Ishikawa (cell line): ENCODE data around the gene TMEM151A.

Experiments
- CEBPB ChIP-seq: IDR thresholded peaks from 2 replicates; pipeline ENCODE4 v1.6.1; 2012
- CREB1 ChIP-seq: IDR thresholded peaks from 2 replicates; pipeline ENCODE4 v1.6.1; 2012; ENCODE audit warnings: low read depth
- EGR1 ChIP-seq: IDR thresholded peaks from 2 replicates; pipeline ENCODE4 v1.6.1; 2012
- EP300 ChIP-seq: IDR thresholded peaks from 2 replicates; pipeline ENCODE4 v1.6.1; 2012; ENCODE audit warnings: borderline replicate concordance
- FOXM1 ChIP-seq: IDR thresholded peaks from 2 replicates; pipeline ENCODE4 v1.6.1; 2012; ENCODE audit warnings: low read depth, borderline replicate concordance
- NFIC ChIP-seq: IDR thresholded peaks from 2 replicates; pipeline ENCODE4 v1.6.1; 2012
- RAD21 ChIP-seq: IDR thresholded peaks from 2 replicates; pipeline ENCODE4 v1.6.1; 2012; ENCODE audit warnings: low read depth
- REST ChIP-seq: IDR thresholded peaks from 2 replicates; pipeline ENCODE4 v1.6.1; 2012; ENCODE audit warnings: low read depth, mild to moderate bottlenecking
- TAF1 ChIP-seq: IDR thresholded peaks from 2 replicates; pipeline ENCODE4 v1.6.1; 2012; ENCODE audit warnings: low read depth, mild to moderate bottlenecking
- TCF12 ChIP-seq: IDR thresholded peaks from 2 replicates; pipeline ENCODE4 v1.6.1; 2012; ENCODE audit warnings: low read depth
- TEAD4 ChIP-seq: IDR thresholded peaks from 2 replicates; pipeline ENCODE4 v1.6.1; 2012
- USF1 ChIP-seq: IDR thresholded peaks from 2 replicates; pipeline ENCODE4 v1.6.1; 2012
- YY1 ChIP-seq: IDR thresholded peaks from 2 replicates; pipeline ENCODE4 v1.6.1; 2012; ENCODE audit warnings: low read depth
- ZBTB7A ChIP-seq: IDR thresholded peaks from 2 replicates; pipeline ENCODE4 v1.6.1; 2012; ENCODE audit warnings: low read depth
- TF ChIP-seq, protein P1 (sequence below): IDR thresholded peaks from 2 replicates; pipeline ENCODE4 v1.6.1; 2012

Gene TMEM151A

GRCh38 chr11:66268244-66268951, 23.3 kb upstream of the TMEM151A start, which contains the start of gene RAB1B:
TSS of gene RAB1B (plus strand) at chr11:66268639. CDS start at chr11:66268680, 41 bp downstream.
- TF ChIP-seq CREB1: no peak
- TF ChIP-seq, protein P1, sequence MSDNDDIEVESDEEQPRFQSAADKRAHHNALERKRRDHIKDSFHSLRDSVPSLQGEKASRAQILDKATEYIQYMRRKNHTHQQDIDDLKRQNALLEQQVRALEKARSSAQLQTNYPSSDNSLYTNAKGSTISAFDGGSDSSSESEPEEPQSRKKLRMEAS: peak; percentile 63; the same call in 1 of the 2 replicates
- TF ChIP-seq TEAD4: no peak
- TF ChIP-seq EP300: 0 out of 2 replicates have a peak, but pooled peaks have one; percentile 19
- peak; percentile 5; the same call in 1 of the 2 replicates for TF ChIP-seq NFIC
- peak; percentile 87 for TF ChIP-seq YY1
- TF ChIP-seq TAF1: 0 out of 2 replicates have a peak, but pooled peaks have one; percentile 42
- 0 out of 2 replicates have a peak, but pooled peaks have one; percentile 21 for TF ChIP-seq TCF12
- peak; percentile 58; the same call in 1 of the 2 replicates for TF ChIP-seq EGR1
- peak; percentile 61; the same call in 1 of the 2 replicates for TF ChIP-seq ZBTB7A

DNA sequence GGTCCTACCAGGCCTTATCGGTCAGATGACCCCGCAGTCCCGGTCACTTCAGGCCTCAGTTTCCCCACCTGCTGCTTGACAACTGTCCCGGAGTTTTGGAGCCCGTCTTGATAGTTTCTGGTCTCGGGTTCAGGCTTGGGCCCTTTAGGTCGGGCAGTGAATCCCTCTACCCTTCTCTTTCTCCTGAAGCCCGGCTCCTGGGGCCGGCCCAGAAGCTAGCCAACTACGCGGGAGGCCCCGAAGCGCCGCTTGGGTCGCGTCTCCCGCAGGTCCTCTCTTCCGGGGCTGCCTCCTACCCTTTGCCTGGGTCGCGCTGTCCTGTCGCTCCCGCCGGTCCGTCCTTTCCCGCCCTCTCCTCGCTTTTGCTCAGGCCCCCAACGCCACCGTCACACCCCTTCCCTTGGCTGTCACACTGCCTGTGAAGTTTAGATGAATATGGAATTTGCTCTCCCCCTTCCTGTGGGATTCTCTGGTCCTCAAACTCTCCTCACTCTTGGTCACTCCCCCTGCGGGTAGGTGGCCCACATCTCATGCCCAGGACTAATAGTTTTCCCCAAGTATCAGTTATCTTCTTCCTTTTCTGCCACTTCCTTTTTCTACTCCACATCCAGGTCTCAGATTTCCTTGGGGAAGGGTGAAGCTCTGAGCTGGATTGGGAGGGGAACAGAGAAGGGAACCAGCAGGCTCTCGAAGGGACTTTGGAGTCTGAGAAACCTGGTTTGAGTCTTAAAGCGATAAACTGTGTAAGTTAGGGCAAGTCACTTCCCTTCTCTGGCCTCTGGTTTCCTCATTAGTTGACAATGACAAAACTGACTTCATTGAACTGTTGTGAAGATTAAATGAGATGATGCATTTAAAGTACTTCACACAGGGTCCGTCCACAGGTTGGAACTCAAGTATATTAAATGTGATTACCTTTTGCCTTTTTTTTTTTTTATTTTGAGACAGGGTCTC, 22.5 kb upstream of the TMEM151A start:
- TF ChIP-seq TCF12 (no peak), CREB1 (no peak), EP300 (no peak), CEBPB (no peak), USF1 (no peak), NFIC (no peak), FOXM1 (no peak), REST (no peak), TEAD4 (no peak), RAD21 (no peak), EGR1 (no peak), ZBTB7A (no peak), TAF1 (no peak)
- TF ChIP-seq, protein P1: no peak

- no peak for TF ChIP-seq TEAD4
- no peak for TF ChIP-seq TAF1
- TF ChIP-seq CEBPB: no peak
- TF ChIP-seq ZBTB7A: no peak
- no peak for TF ChIP-seq CREB1
- TF ChIP-seq USF1: no peak
- no peak for TF ChIP-seq NFIC
These were observed 19.9 kb upstream of the TMEM151A start for GRCh38 chr11:66271816-66272215.

- TF ChIP-seq YY1 (no peak), REST (no peak), CREB1 (no peak), EGR1 (no peak), ZBTB7A (no peak), TAF1 (no peak), TCF12 (no peak), RAD21 (no peak), EP300 (no peak), CEBPB (no peak), NFIC (no peak)
- TF ChIP-seq, protein P1: no peak
These were observed 19.1 kb upstream of the TMEM151A start for GRCh38 chr11:66272596-66272995.

- TF ChIP-seq REST (no peak), YY1 (no peak), EP300 (no peak), NFIC (no peak), USF1 (no peak)
These were observed 17.5 kb upstream of the TMEM151A start for GRCh38 chr11:66274219-66274618.
